Mucosa of stomach (tissue), 1 donor: Measurements from ENCODE around the gene PPP1R13L.
A peak's percentile ranks its signal among the peaks of the same experiment; 100 is the strongest.

Source experiments
- H3K27me3 ChIP-seq: one replicate; pipeline ENCODE4 v1.7.0; 2013; ENCODE audit warnings: mild to moderate bottlenecking, low read length; ENCODE audit not compliant: control insufficient read depth, insufficient read depth
- H3K36me3 ChIP-seq: one replicate; pipeline ENCODE4 v1.7.0; 2013; ENCODE audit warnings: low read length; ENCODE audit not compliant: control insufficient read depth, insufficient read depth
- H3K4me1 ChIP-seq: one replicate; pipeline ENCODE4 v1.7.0; 2013; ENCODE audit warnings: mild to moderate bottlenecking, low read length; ENCODE audit not compliant: control insufficient read depth, insufficient read depth
- H3K4me3 ChIP-seq: one replicate; pipeline ENCODE4 v1.7.0; 2013; ENCODE audit warnings: low read length
- H3K9ac ChIP-seq: one replicate; pipeline ENCODE4 v1.7.0; 2013; ENCODE audit warnings: mild to moderate bottlenecking, low read length, moderate library complexity
- H3K9me3 ChIP-seq: one replicate; pipeline ENCODE4 v1.7.0; 2013; ENCODE audit warnings: mild to moderate bottlenecking, low read length, moderate library complexity; ENCODE audit not compliant: control insufficient read depth
- donor health status: Pancreatic carcinoma.

Gene PPP1R13L

GRCh38 chr19:45370410-45371204 is 34.3 kb downstream of the PPP1R13L start, which contains the start of gene ERCC2:
TSS of gene ERCC2 (minus strand) at chr19:45370573. CDS start at chr19:45370540, 33 bp downstream.
- no peaks in the 10 kb centered on the region for H3K36me3 ChIP-seq
- H3K4me3 ChIP-seq, result peak within 1 kb of the TSS; percentile 56
- H3K27me3 ChIP-seq, result no peaks in the 10 kb centered on the region
- H3K9ac ChIP-seq, result peak within 1 kb of the TSS; percentile 65
- H3K4me1 ChIP-seq, result no peaks in the 10 kb centered on the region
- H3K9me3 ChIP-seq, result no peaks in the 10 kb centered on the region

- no peaks in the 10 kb centered on the region for H3K36me3 ChIP-seq
- H3K4me3 ChIP-seq, result no peak overlapping the region
- no peaks in the 10 kb centered on the region for H3K27me3 ChIP-seq
- H3K4me1 ChIP-seq, result no peaks in the 10 kb centered on the region
- H3K9ac ChIP-seq, result no peak overlapping the region
- H3K9me3 ChIP-seq, result no peaks in the 10 kb centered on the region
These were observed 36.0 kb downstream of the PPP1R13L start for GRCh38 chr19:45368737-45369340.

- Histone ChIP-seq H3K9ac (no peak overlapping the region), H3K27me3 (no peaks in the 10 kb centered on the region), H3K36me3 (no peaks in the 10 kb centered on the region), H3K4me1 (no peaks in the 10 kb centered on the region), H3K4me3 (no peak overlapping the region), H3K9me3 (no peaks in the 10 kb centered on the region)
These were observed 36.7 kb downstream of the PPP1R13L start for GRCh38 chr19:45368127-45368526.

DNA sequence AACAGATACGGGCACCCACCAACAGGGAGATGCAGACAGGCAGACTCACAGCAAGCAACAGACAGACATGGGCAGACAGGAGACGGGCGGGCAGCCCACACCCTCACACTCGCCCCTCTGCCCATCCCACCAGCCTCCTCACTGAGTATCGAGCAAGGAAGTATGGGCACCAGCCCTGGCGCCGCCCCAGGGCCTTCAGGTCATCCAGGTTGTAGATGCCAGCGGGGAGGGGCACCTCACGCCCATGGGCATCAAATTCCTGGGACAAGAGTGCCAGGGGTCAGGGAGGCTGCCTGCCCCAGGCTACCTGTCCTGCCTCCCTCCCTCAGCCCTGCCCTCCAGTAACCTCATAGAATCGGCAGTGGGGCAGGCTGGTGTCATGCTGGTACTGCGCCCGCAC is 40.2 kb downstream of the PPP1R13L start:
- no peaks in the 10 kb centered on the region for H3K9me3 ChIP-seq
- H3K9ac ChIP-seq, result no peak overlapping the region
- H3K4me3 ChIP-seq, result no peak overlapping the region
- H3K36me3 ChIP-seq, result no peaks in the 10 kb centered on the region
- H3K27me3 ChIP-seq, result no peaks in the 10 kb centered on the region
- H3K4me1 ChIP-seq, result no peaks in the 10 kb centered on the region

- H3K9ac ChIP-seq, result no peak overlapping the region
- no peaks in the 10 kb centered on the region for H3K36me3 ChIP-seq
- H3K4me3 ChIP-seq, result no peak overlapping the region
- H3K9me3 ChIP-seq, result no peaks in the 10 kb centered on the region
- H3K27me3 ChIP-seq, result no peaks in the 10 kb centered on the region
- no peaks in the 10 kb centered on the region for H3K4me1 ChIP-seq
These were observed 40.9 kb downstream of the PPP1R13L start for GRCh38 chr19:45363861-45364459.

GRCh38 chr19:45362291-45362690 is 42.6 kb downstream of the PPP1R13L start:
- no peaks in the 10 kb centered on the region for H3K27me3 ChIP-seq
- no peaks in the 10 kb centered on the region for H3K4me1 ChIP-seq
- no peak overlapping the region for H3K9ac ChIP-seq
- no peaks in the 10 kb centered on the region for H3K36me3 ChIP-seq
- H3K9me3 ChIP-seq, result no peaks in the 10 kb centered on the region
- no peak overlapping the region for H3K4me3 ChIP-seq

- no peak overlapping the region for H3K9ac ChIP-seq
- no peaks in the 10 kb centered on the region for H3K4me1 ChIP-seq
- H3K27me3 ChIP-seq, result no peaks in the 10 kb centered on the region
- no peak overlapping the region for H3K4me3 ChIP-seq
- H3K36me3 ChIP-seq, result no peaks in the 10 kb centered on the region
- H3K9me3 ChIP-seq, result no peaks in the 10 kb centered on the region
These were observed 43.3 kb downstream of the PPP1R13L start for GRCh38 chr19:45361608-45362007.

DNA sequence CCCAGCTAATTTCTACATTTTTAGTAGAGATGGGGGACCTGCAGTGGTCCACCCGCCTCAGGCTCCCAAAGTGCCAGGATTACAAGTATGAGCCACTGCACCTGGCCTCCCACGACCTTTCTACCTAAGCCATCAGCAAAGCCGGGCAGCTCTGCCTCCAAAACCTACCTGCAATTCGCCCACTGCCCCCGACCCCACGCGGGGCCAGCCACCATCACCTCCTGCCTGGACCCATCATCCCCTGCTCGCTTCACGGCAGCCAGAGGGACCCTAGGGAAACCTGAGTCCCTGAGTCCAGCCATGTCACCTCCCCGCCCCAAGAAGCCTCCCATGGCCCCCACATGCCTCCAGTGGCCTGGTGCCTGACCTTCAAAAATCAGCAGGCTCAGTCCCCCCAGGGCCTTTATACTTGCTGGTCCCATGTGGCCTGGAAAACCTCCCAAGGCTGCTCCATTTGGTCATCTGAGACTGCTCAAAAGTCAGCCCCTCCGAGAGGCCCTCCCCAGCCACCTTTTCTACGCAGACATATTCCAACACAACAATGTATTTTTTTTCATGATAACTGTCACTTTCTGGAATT is 46.6 kb downstream of the PPP1R13L start:
- H3K9me3 ChIP-seq, result no peaks in the 10 kb centered on the region
- no peak overlapping the region for H3K4me3 ChIP-seq
- no peak overlapping the region for H3K9ac ChIP-seq
- no peaks in the 10 kb centered on the region for H3K4me1 ChIP-seq
- no peaks in the 10 kb centered on the region for H3K36me3 ChIP-seq
- H3K27me3 ChIP-seq, result no peaks in the 10 kb centered on the region

DNA sequence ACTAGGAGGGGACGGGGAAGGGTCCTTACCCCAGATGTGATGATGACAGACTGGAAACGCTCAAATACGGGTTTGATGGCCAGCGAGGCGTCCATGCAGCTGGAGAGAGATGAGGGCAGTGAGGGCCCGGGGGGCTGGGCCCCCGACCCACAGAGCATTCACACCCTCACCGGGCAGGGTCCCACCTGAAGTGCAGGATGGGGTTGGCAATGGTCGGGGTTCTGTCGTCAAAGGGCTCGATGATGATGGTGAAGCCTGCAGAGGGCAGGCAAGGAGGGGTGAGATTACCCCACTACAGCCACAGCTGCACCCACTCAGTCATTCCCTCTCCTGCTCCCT is 47.5 kb downstream of the PPP1R13L start:
- Histone ChIP-seq H3K4me1 (no peaks in the 10 kb centered on the region), H3K36me3 (no peaks in the 10 kb centered on the region), H3K27me3 (no peaks in the 10 kb centered on the region)

DNA sequence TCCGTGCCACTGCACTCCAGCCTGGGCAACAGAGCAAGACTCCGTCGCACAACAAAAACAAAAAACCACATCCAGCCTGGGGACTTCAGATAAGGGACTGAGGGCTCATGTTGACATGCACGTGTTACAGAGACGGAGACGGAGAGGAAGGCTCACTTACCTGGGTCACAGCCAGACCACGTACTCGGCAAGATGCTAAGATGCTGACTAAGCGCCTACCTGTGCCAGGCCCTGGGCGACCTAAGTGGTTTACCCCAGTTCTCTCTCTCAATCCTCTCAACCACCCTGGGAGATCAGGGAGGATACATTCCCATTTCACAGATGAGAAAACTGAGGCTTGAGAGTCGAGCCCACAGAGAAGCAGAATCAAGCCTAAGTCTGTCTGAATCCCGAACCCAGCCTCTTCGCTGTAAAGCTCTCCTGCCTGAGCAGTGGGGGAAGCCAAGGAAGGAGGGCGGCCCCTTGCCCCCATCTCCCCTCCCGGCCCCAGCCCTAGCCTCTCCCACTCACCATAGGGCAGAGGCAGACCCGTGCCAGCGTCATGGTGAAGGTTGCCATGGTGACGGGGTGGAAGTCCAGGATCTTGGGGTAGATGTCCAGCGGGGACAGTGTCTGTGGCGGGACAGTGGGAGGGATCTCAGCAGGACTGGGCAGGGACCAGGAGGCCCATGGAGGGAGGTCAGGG is 48.0 kb downstream of the PPP1R13L start:
- H3K9me3 ChIP-seq, result no peaks in the 10 kb centered on the region
- H3K36me3 ChIP-seq, result no peaks in the 10 kb centered on the region
- H3K4me3 ChIP-seq, result no peak overlapping the region
- H3K4me1 ChIP-seq, result no peaks in the 10 kb centered on the region
- H3K9ac ChIP-seq, result no peak overlapping the region
- H3K27me3 ChIP-seq, result no peaks in the 10 kb centered on the region

More for the DNA sequence above, 47.5 kb downstream of the PPP1R13L start:
- Histone ChIP-seq H3K9me3 (no peaks in the 10 kb centered on the region), H3K4me3 (no peak overlapping the region), H3K9ac (no peak overlapping the region)

- H3K36me3 ChIP-seq, result no peaks in the 10 kb centered on the region
- H3K4me3 ChIP-seq, result no peak overlapping the region
- H3K9ac ChIP-seq, result no peak overlapping the region
- no peaks in the 10 kb centered on the region for H3K9me3 ChIP-seq
- H3K27me3 ChIP-seq, result no peaks in the 10 kb centered on the region
- H3K4me1 ChIP-seq, result no peaks in the 10 kb centered on the region
These were observed 49.0 kb downstream of the PPP1R13L start for GRCh38 chr19:45355910-45356309.

DNA sequence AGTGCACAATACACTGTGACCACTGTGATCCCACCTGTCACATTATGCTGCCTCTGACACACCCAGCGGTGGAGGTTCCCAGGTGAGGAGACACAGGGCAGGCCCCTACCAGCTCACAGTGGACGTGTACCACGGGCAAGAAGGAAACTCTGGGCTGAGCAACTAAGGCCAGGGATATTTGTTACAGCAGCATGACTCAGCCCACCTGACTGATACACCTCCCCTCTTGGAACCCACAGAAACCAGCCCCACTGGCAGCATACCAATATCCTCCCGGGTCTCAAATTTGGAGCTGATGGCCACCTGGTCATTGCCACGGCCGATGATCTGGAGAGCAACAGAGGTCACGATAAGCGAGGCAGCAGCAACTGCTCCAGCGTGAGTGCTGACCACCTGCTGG is 49.5 kb downstream of the PPP1R13L start:
- Histone ChIP-seq H3K4me1 (no peaks in the 10 kb centered on the region), H3K4me3 (no peak overlapping the region), H3K9me3 (no peaks in the 10 kb centered on the region), H3K27me3 (no peaks in the 10 kb centered on the region), H3K9ac (no peak overlapping the region), H3K36me3 (no peaks in the 10 kb centered on the region)
